GM12878 (cell line): ENCODE results near the gene CHERP. TPM values are rescaled to one million over a fixed set of nuclear protein-coding genes. Genes with fewer than 3 reads are reported as not detected.

Experiments used
- ATAC-seq: fragments of 200-7000 bp; cut with Tn5 transposase; 3 replicates; pipeline ENCODE4 v1.9.1; 2020; ENCODE audit warnings: mild to moderate bottlenecking, moderate library complexity
- BruUV-seq: library from RNA; stranded (reverse); fragments of 400-500 nt; replicated peaks from 2 replicates; lab custom pipeline; 2021; lab: Mats Ljungman, UMichigan
- CTCF ChIA-PET: fragments of 300-600 bp; sonication (Branson Sonifier 250); formaldehyde crosslinking; extraction: SDS; loops from one replicate; lab custom pipeline; 2021; ENCODE audit warnings: inconsistent platforms; lab: Yijun Ruan, JAX
- POLR2A ChIA-PET: fragments of 350-600 bp; formaldehyde crosslinking; extraction: SDS; loops from one replicate; lab custom pipeline; 2021; ENCODE audit warnings: inconsistent platforms; lab: Charles Lee
- RAD21 ChIA-PET: fragments of 300-600 bp; sonication (Branson Sonifier 250); formaldehyde crosslinking; loops from one replicate; lab custom pipeline; 2023; ENCODE audit warnings: antibody characterized with exemption; ENCODE audit not compliant: unreplicated experiment; lab: Charles Lee
- SMC1A ChIA-PET: fragments of 300-600 bp; sonication (Branson Sonifier 250); formaldehyde crosslinking; loops from one replicate; lab custom pipeline; 2023; ENCODE audit not compliant: unreplicated experiment, uncharacterized antibody; lab: Charles Lee
- DNase-seq: peaks from one replicate; pipeline ENCODE4 v3.0.0-alpha.2; 2011; ENCODE audit warnings: low read depth, low spot score
- FAIRE-seq: peaks from 3 replicates; lab custom pipeline; 2011; peaks lifted over from hg19 to GRCh38; lab: Jason Lieb, UNC
- H2AFZ ChIP-seq: 2 replicates; pipeline ENCODE4 v1.6.0; 2011; ENCODE audit warnings: low read depth, low read length, control low read depth; ENCODE audit not compliant: control insufficient read depth
- H3K27ac ChIP-seq: 2 replicates; pipeline ENCODE4 v1.5.1; 2011; ENCODE audit warnings: control low read depth; ENCODE audit not compliant: control insufficient read depth, insufficient read depth
- H3K27me3 ChIP-seq, 2 experiments: replicated peaks in 1 of 2; 2 replicates each; pipeline versions ENCODE4 v1.6.0 to v1.6.1; 2011; ENCODE audit warnings: low read length in 1 of 2; ENCODE audit not compliant: control insufficient read depth in 2 of 2, insufficient read depth in 2 of 2
- H3K36me3 ChIP-seq, 2 experiments: 2 replicates each; pipeline ENCODE4 v1.5.1; 2011; ENCODE audit warnings: low read length in 1 of 2; ENCODE audit not compliant: control insufficient read depth in 2 of 2, insufficient read depth in 2 of 2
- H3K4me1 ChIP-seq: 2 replicates; pipeline ENCODE4 v1.6.1; 2011; ENCODE audit warnings: mild to moderate bottlenecking, low read length, moderate library complexity, mixed read lengths; ENCODE audit not compliant: control insufficient read depth, insufficient read depth
- H3K4me2 ChIP-seq: 2 replicates; pipeline ENCODE4 v1.6.0; 2011; ENCODE audit warnings: control low read depth; ENCODE audit not compliant: control insufficient read depth, insufficient read depth
- H3K4me3 ChIP-seq: fragments of 200-600 bp; sonication (generic); 2 replicates; pipeline ENCODE4 v1.5.1; 2016
- H3K79me2 ChIP-seq: 2 replicates; pipeline ENCODE4 v1.6.0; 2011; ENCODE audit warnings: low read length; ENCODE audit not compliant: control insufficient read depth, insufficient read depth
- H3K9ac ChIP-seq: 2 replicates; pipeline ENCODE4 v1.8.0; 2011; ENCODE audit warnings: low read length, control low read depth, mixed read lengths; ENCODE audit not compliant: control insufficient read depth, insufficient read depth
- H3K9me3 ChIP-seq: replicated peaks from 3 replicates; pipeline ENCODE4 v1.5.1; 2011; ENCODE audit warnings: mild to moderate bottlenecking, low read length; ENCODE audit not compliant: control insufficient read depth, insufficient read depth
- H4K20me1 ChIP-seq: 2 replicates; pipeline ENCODE4 v1.6.0; 2011; ENCODE audit not compliant: control insufficient read depth, insufficient read depth
- CBX3 ChIP-seq: fragments of 200-600 bp; sonication (generic); IDR thresholded peaks from 2 replicates; pipeline ENCODE4 v1.6.1; 2016; ENCODE audit warnings: low read depth, borderline replicate concordance
- CHD1 ChIP-seq: IDR thresholded peaks from 2 replicates; pipeline ENCODE4 v1.6.1; 2012; ENCODE audit warnings: low read depth, low read length, improper control_type of control experiment
- E2F4 ChIP-seq: IDR thresholded peaks from 2 replicates; pipeline ENCODE4 v1.6.1; 2012; ENCODE audit warnings: low read depth, low read length, improper control_type of control experiment
- E4F1 ChIP-seq: fragments of 450-650 bp; IDR thresholded peaks from 2 replicates; pipeline ENCODE4 v1.6.1; 2018; ENCODE audit warnings: borderline replicate concordance, mild to moderate bottlenecking; ENCODE audit not compliant: partially characterized antibody
- FOXK2 ChIP-seq: fragments of 450-650 bp; IDR thresholded peaks from 2 replicates; pipeline ENCODE4 v1.6.1; 2017; ENCODE audit warnings: mild to moderate bottlenecking, moderate library complexity
- HCFC1 ChIP-seq: fragments of 150-350 bp; IDR thresholded peaks from 2 replicates; pipeline ENCODE4 v1.6.1; 2014; ENCODE audit warnings: low read length
- JUND ChIP-seq: IDR thresholded peaks from 2 replicates; pipeline ENCODE4 v1.6.1; 2012; ENCODE audit warnings: low read depth, mild to moderate bottlenecking, low read length, improper control_type of control experiment, moderate library complexity
- MTA3 ChIP-seq: IDR thresholded peaks from 2 replicates; pipeline ENCODE4 v1.6.1; 2012; ENCODE audit warnings: low read length, inconsistent platforms, borderline replicate concordance
- MYC ChIP-seq: IDR thresholded peaks from 2 replicates; pipeline ENCODE4 v1.6.1; 2011; ENCODE audit warnings: mild to moderate bottlenecking, low read length, moderate library complexity, inconsistent platforms; ENCODE audit not compliant: insufficient read depth, insufficient replicate concordance, insufficient read length, severe bottlenecking
- NBN ChIP-seq: fragments of 450-650 bp; IDR thresholded peaks from 2 replicates; pipeline ENCODE4 v1.6.1; 2016
- POLR2AphosphoS2 ChIP-seq: IDR thresholded peaks from 2 replicates; pipeline ENCODE4 v1.6.1; 2011; ENCODE audit warnings: low read depth, mild to moderate bottlenecking, low read length, improper control_type of control experiment, moderate library complexity
- SIX5 ChIP-seq: IDR thresholded peaks from 2 replicates; pipeline ENCODE4 v1.6.1; 2011; ENCODE audit warnings: mild to moderate bottlenecking, low read depth, low read length, moderate library complexity; ENCODE audit not compliant: severe bottlenecking
- SP1 ChIP-seq: IDR thresholded peaks from one replicate; pipeline ENCODE4 v1.6.1; 2011; ENCODE audit warnings: low read depth, low read length
- ZBTB4 ChIP-seq: fragments of 450-650 bp; formaldehyde crosslinking; IDR thresholded peaks from 2 replicates; pipeline ENCODE4 v1.4.0; 2022; ENCODE audit warnings: mild to moderate bottlenecking, moderate library complexity
- ZNF207 ChIP-seq: fragments of 450-650 bp; IDR thresholded peaks from 2 replicates; pipeline ENCODE4 v1.6.1; 2014; ENCODE audit warnings: antibody characterized with exemption, mild to moderate bottlenecking, borderline replicate concordance
- ZZZ3 ChIP-seq: IDR thresholded peaks from 2 replicates; pipeline ENCODE4 v1.6.1; 2011; ENCODE audit warnings: low read depth; ENCODE audit not compliant: control insufficient read depth, insufficient read length
- WGBS: methylation state at CpG from one replicate; pipeline ENCODE4 v1.1.6; 2016; ENCODE audit warnings: low lambda C conversion rate; ENCODE audit not compliant: insufficient replicate concordance, insufficient coverage; ENCODE audit errors: missing lambda C conversion rate; 5-methylcytosine and 5-hydroxymethylcytosine counted together
- in situ Hi-C: fragments of 300-500 bp; cut with MboI; formaldehyde crosslinking; loops from 9 replicates; pipeline ENCODE4 v1.14.3; 2018; ENCODE audit warnings: mixed read lengths
- intact Hi-C: fragments of 100-400 bp; cut with micrococcal nuclease; formaldehyde crosslinking; loops from one replicate; pipeline ENCODE4 v1.14.2; 2022; ENCODE audit not compliant: unreplicated experiment
- polyA plus RNA-seq, 11 experiments: library from polyadenylated mRNA; depleted of rRNA in 4 of 11; unstranded in 6 of 11; stranded (reverse) in 5 of 11; fragments of >200 nt; fragmentation: Nextera tagmentation in 4 of 11; fragmentation: Illumina TruSeq in 1 of 11; extraction: Ambion mirVana in 4 of 11; extraction: Trizol in 1 of 11; gene quantifications; 1 replicate in 1 of 11; 2 replicates in 10 of 11; pipeline versions ENCODE4 v1.2.1 to v1.2.3, GENCODE V29; 2011 to 2016; ENCODE audit warnings: inconsistent platforms in 2 of 11, missing spikeins in 2 of 11, low read depth in 1 of 11
- total RNA-seq, 4 experiments: library from RNA; depleted of rRNA in 3 of 4; stranded (reverse); fragments of >200 nt in 3 of 4; fragmentation: Illumina TruSeq in 1 of 4; extraction: Trizol in 1 of 4; gene quantifications; 2 replicates each; pipeline versions ENCODE4 v1.2.1 to v1.2.3, GENCODE V29; 2013 to 2021

Gene CHERP
- total and polyA plus RNA-seq, 10 of the 15 experiments (the other 5 are each of a cell fraction or from before 2014, with no cell fraction given): 0.66 to 65.3 (median 12.2) TPM

GRCh38 chr19:16571822-16572331 lies 29.6 kb upstream of the CHERP start:
- POLR2A ChIA-PET: interaction anchor here (1.0 to 6.5 kb wide), 7 partner anchors 10 to 90 kb away, joined by 3 to 93 read pairs (median 4); partner anchors contain the start of gene SMIM7
- DNase-seq (no peak), ATAC-seq (peak; percentile 33), FAIRE-seq (no peak)
- WGBS: under 1% methylated on average over 50 of the region's 75 CpGs
- Histone ChIP-seq H3K79me2 (peaks cover 63% of the 10 kb centered on the region), H3K4me2 (peak overlapping the region; percentile 96; the same call in 1 of the 2 replicates), H3K36me3 (peaks cover 19 to 21% of the 10 kb centered on the region in 2 experiments), H3K4me3 (peak overlapping the region; percentile 96), H2AFZ (peak overlapping the region; percentile 71), H3K4me1 (peaks cover 10% of the 10 kb centered on the region), H3K27me3 (no peaks in the 10 kb centered on the region), H3K27ac (peak overlapping the region; percentile 69), H4K20me1 (peaks cover 2% of the 10 kb centered on the region; the same call in 1 of the 2 replicates), H3K9ac (peak overlapping the region; percentile 77), H3K9me3 (no peaks in the 10 kb centered on the region)
- no TSS peak for BruUV-seq
- CTCF ChIA-PET: interaction anchor here (0.9 to 1.4 kb wide), 2 partner anchors 41 to 75 kb away, joined by 3 to 4 read pairs; partner anchors contain the start of genes C19orf44 and CALR3
- in situ Hi-C loops (no loop called here), intact Hi-C loops (no loop called here)
- RAD21 ChIA-PET: interaction anchor here (1.0 to 2.6 kb wide), 6 partner anchors 9 to 89 kb away, joined by 4 to 28 read pairs (median 7); partner anchors contain the start of genes SMIM7 and TMEM38A
- SMC1A ChIA-PET: interaction anchor here (1.0 to 2.7 kb wide), 2 partner anchors 10 to 17 kb away, joined by 3 to 20 read pairs; no protein-coding TSS in a partner anchor
- TF ChIP-seq FOXK2: no peak
- no peak for TF ChIP-seq SIX5
- TF ChIP-seq ZNF207: no peak; the same call in 1 of the 2 replicates
- TF ChIP-seq E2F4: no peak
- no peak for TF ChIP-seq SP1
- TF ChIP-seq E4F1: no peak
- no peak for TF ChIP-seq MTA3
- TF ChIP-seq JUND: no peak
- no peak for TF ChIP-seq CHD1
- no peak for TF ChIP-seq CBX3
- TF ChIP-seq ZBTB4 (CRISPR knock-in tag): no peak
- TF ChIP-seq HCFC1: peak; percentile 19; the same call in 1 of the 2 replicates
- TF ChIP-seq ZZZ3: no peak
- no peak for TF ChIP-seq NBN
- no peak for TF ChIP-seq MYC
- no peak for TF ChIP-seq POLR2AphosphoS2
